Neuron (in vitro differentiated cells): ENCODE measurements around the gene TMEM52B.
"Not testable (repeated sequence)": the region's sequence is repeated elsewhere in the genome, so short reads cannot be mapped to it uniquely, and the experiment has no call there.

Experiments
- H2AFZ ChIP-seq: one replicate; pipeline ENCODE4 v1.6.1; 2013; ENCODE audit warnings: low read depth, mild to moderate bottlenecking, inconsistent platforms, low read length, moderate library complexity
- H3K27me3 ChIP-seq: one replicate; pipeline ENCODE4 v1.6.1; 2013; ENCODE audit warnings: low read length; ENCODE audit not compliant: insufficient read depth
- H3K36me3 ChIP-seq: one replicate; pipeline ENCODE4 v1.6.1; 2013; ENCODE audit warnings: low read length; ENCODE audit not compliant: insufficient read depth
- H3K4me1 ChIP-seq: one replicate; pipeline ENCODE4 v1.6.1; 2013; ENCODE audit warnings: low read length; ENCODE audit not compliant: insufficient read depth
- H3K4me3 ChIP-seq: 2 replicates; pipeline ENCODE4 v1.5.1; 2013; ENCODE audit warnings: mild to moderate bottlenecking, low read length, moderate library complexity
- H3K9me3 ChIP-seq: one replicate; pipeline ENCODE4 v1.6.1; 2013; ENCODE audit warnings: low read length

The TMEM52B gene

GRCh38 chr12:10179776-10180181, 947 bp downstream of the TMEM52B start:
- Histone ChIP-seq H3K9me3 (no peaks in the 10 kb centered on the region), H3K4me3 (no peak overlapping the region), H3K4me1 (no peaks in the 10 kb centered on the region), H3K27me3 (no peaks in the 10 kb centered on the region), H2AFZ (no peak overlapping the region), H3K36me3 (no peaks in the 10 kb centered on the region)

GRCh38 chr12:10182354-10183049, 3.7 kb downstream of the TMEM52B start:
- Histone ChIP-seq H2AFZ (no peak overlapping the region), H3K9me3 (no peaks in the 10 kb centered on the region), H3K27me3 (no peaks in the 10 kb centered on the region), H3K4me3 (no peak overlapping the region), H3K36me3 (no peaks in the 10 kb centered on the region), H3K4me1 (no peaks in the 10 kb centered on the region)

- no peaks in the 10 kb centered on the region for H3K9me3 ChIP-seq
- no peaks in the 10 kb centered on the region for H3K4me1 ChIP-seq
- H3K36me3 ChIP-seq: no peaks in the 10 kb centered on the region
- H3K4me3 ChIP-seq: no peak overlapping the region
- no peak overlapping the region for H2AFZ ChIP-seq
- no peaks in the 10 kb centered on the region for H3K27me3 ChIP-seq
Measured at GRCh38 chr12:10184261-10184843, 5.5 kb downstream of the TMEM52B start.

GRCh38 chr12:10186299-10186698, 7.5 kb downstream of the TMEM52B start:
- H3K36me3 ChIP-seq: no peaks in the 10 kb centered on the region
- no peak overlapping the region for H2AFZ ChIP-seq
- H3K4me3 ChIP-seq: no peak overlapping the region
- H3K4me1 ChIP-seq: no peaks in the 10 kb centered on the region
- H3K27me3 ChIP-seq: no peaks in the 10 kb centered on the region
- no peaks in the 10 kb centered on the region for H3K9me3 ChIP-seq

GRCh38 chr12:10186958-10187357, 8.1 kb downstream of the TMEM52B start:
- H3K27me3 ChIP-seq, H3K36me3 ChIP-seq, H3K9me3 ChIP-seq, H2AFZ ChIP-seq, H3K4me3 ChIP-seq, H3K4me1 ChIP-seq: not testable (repeated sequence)

- no peaks in the 10 kb centered on the region for H3K9me3 ChIP-seq
- no peak overlapping the region for H3K4me3 ChIP-seq
- H3K36me3 ChIP-seq: no peaks in the 10 kb centered on the region
- no peaks in the 10 kb centered on the region for H3K27me3 ChIP-seq
- no peaks in the 10 kb centered on the region for H3K4me1 ChIP-seq
- no peak overlapping the region for H2AFZ ChIP-seq
Measured at GRCh38 chr12:10189653-10190052, 10.8 kb downstream of the TMEM52B start.

GRCh38 chr12:10190558-10191388, 11.9 kb downstream of the TMEM52B start:
- no peaks in the 10 kb centered on the region for H3K9me3 ChIP-seq
- H3K4me1 ChIP-seq: no peaks in the 10 kb centered on the region
- no peak overlapping the region for H2AFZ ChIP-seq
- no peaks in the 10 kb centered on the region for H3K36me3 ChIP-seq
- no peak overlapping the region for H3K4me3 ChIP-seq
- no peaks in the 10 kb centered on the region for H3K27me3 ChIP-seq

- no peak overlapping the region for H2AFZ ChIP-seq
- no peaks in the 10 kb centered on the region for H3K27me3 ChIP-seq
- H3K36me3 ChIP-seq: no peaks in the 10 kb centered on the region
- H3K4me3 ChIP-seq: no peak overlapping the region
- no peaks in the 10 kb centered on the region for H3K4me1 ChIP-seq
- no peaks in the 10 kb centered on the region for H3K9me3 ChIP-seq
Measured at GRCh38 chr12:10191865-10192264, 13.0 kb downstream of the TMEM52B start.

GRCh38 chr12:10194160-10194670, 15.4 kb downstream of the TMEM52B start:
- no peaks in the 10 kb centered on the region for H3K27me3 ChIP-seq
- no peak overlapping the region for H3K4me3 ChIP-seq
- no peaks in the 10 kb centered on the region for H3K9me3 ChIP-seq
- no peaks in the 10 kb centered on the region for H3K36me3 ChIP-seq
- H3K4me1 ChIP-seq: no peaks in the 10 kb centered on the region
- H2AFZ ChIP-seq: no peak overlapping the region

- Histone ChIP-seq H3K27me3 (no peaks in the 10 kb centered on the region), H3K4me1 (no peaks in the 10 kb centered on the region), H3K36me3 (no peaks in the 10 kb centered on the region), H3K4me3 (no peak overlapping the region), H3K9me3 (no peaks in the 10 kb centered on the region), H2AFZ (no peak overlapping the region)
Measured at GRCh38 chr12:10196210-10196609, 17.4 kb downstream of the TMEM52B start.

GRCh38 chr12:10197879-10198278, 19.0 kb downstream of the TMEM52B start:
- Histone ChIP-seq H2AFZ (no peak overlapping the region), H3K27me3 (no peaks in the 10 kb centered on the region), H3K9me3 (no peaks in the 10 kb centered on the region), H3K4me1 (no peaks in the 10 kb centered on the region), H3K4me3 (no peak overlapping the region), H3K36me3 (no peaks in the 10 kb centered on the region)

- H3K27me3 ChIP-seq, H3K9me3 ChIP-seq, H3K4me3 ChIP-seq, H3K36me3 ChIP-seq, H3K4me1 ChIP-seq, H2AFZ ChIP-seq: not testable (repeated sequence)
Measured at GRCh38 chr12:10204495-10204894, 25.7 kb downstream of the TMEM52B start.

GRCh38 chr12:10205220-10205807, 26.5 kb downstream of the TMEM52B start:
- no peak overlapping the region for H2AFZ ChIP-seq
- H3K27me3 ChIP-seq: no peaks in the 10 kb centered on the region
- H3K4me3 ChIP-seq: no peak overlapping the region
- H3K36me3 ChIP-seq: no peaks in the 10 kb centered on the region
- H3K9me3 ChIP-seq: no peaks in the 10 kb centered on the region
- H3K4me1 ChIP-seq: no peaks in the 10 kb centered on the region
